NT2/D1 (cell line): ENCODE measurements around the gene FAM222B.

Experiments
- SUZ12 ChIP-seq: IDR thresholded peaks from 2 replicates; pipeline ENCODE4 v1.6.1; 2011; ENCODE audit not compliant: insufficient read length, insufficient read depth; ENCODE audit errors: extremely low read depth
- YY1 ChIP-seq: IDR thresholded peaks from 2 replicates; pipeline ENCODE4 v1.6.1; 2011; ENCODE audit not compliant: insufficient read length, insufficient read depth
- ZNF274 ChIP-seq: IDR thresholded peaks from 2 replicates; pipeline ENCODE4 v1.6.1; 2011; ENCODE audit warnings: mild to moderate bottlenecking, low read depth, low read length

- no peak for TF ChIP-seq YY1
- no peak for TF ChIP-seq SUZ12
- no peak for TF ChIP-seq ZNF274
These were observed 98.3 kb downstream of the FAM222B start for GRCh38 chr17:28744104-28744971.
